Spleen (tissue), 7 donors: ENCODE measurements around the gene ITPRID2.

Experiments used
- CTCF ChIP-seq, 11 experiments: fragments of 200-600 bp in 7 of 11; fragments of 450-650 bp in 4 of 11; sonication (generic) in 4 of 11; IDR thresholded peaks in 8 of 11; conservative IDR thresholded peaks in 3 of 11; 1 replicate in 7 of 11; 2 replicates in 4 of 11; pipeline versions ENCODE4 v1.4.0 to v1.8.0; 2016 to 2021; ENCODE audit warnings: antibody characterized with exemption in 11 of 11, inconsistent platforms in 4 of 11, mild to moderate bottlenecking in 1 of 11
- POLR2AphosphoS5 ChIP-seq, 3 donors: sonication (generic); formaldehyde crosslinking; IDR thresholded peaks; one replicate each; pipeline ENCODE4 v1.5.1; 2017; ENCODE audit warnings: antibody characterized with exemption in 3 of 3
- donor health status: DM: no; HTN: no; CAD: no; lungs with moderate emphysema.
- donor health status: DM: no; HTN: no; CAD: no.
- donor health status: DM: no; HTN: no; CAD: no.

- TF ChIP-seq CTCF (IDR thresholded peaks at IDR 0.05 in 8 of 11, conservative IDR thresholded peaks at IDR 0.05 in 3 of 11) (no peak), POLR2AphosphoS5 (IDR thresholded peaks at IDR 0.05) (no peak)
These were observed 43.2 kb upstream of the ITPRID2 start for GRCh38 chr2:181848261-181848886.
